HepG2 (cell line): ENCODE results near the gene MTFR1L. TPM values are rescaled to one million over a fixed set of nuclear protein-coding genes. Genes with fewer than 3 reads are reported as not detected.

Experiments
- CHCHD3 ChIP-seq: sonication (generic); formaldehyde crosslinking; IDR thresholded peaks from 2 replicates; pipeline ENCODE4 v1.8.0; 2022; ENCODE audit warnings: mild to moderate bottlenecking, missing genetic modification reagents, moderate library complexity
- HOXA5 ChIP-seq: sonication (generic); formaldehyde crosslinking; IDR thresholded peaks from 2 replicates; pipeline ENCODE4 v1.4.0; 2020; ENCODE audit warnings: missing genetic modification reagents
- POLR2G ChIP-seq: fragments of 200-400 bp; formaldehyde crosslinking; IDR thresholded peaks from 2 replicates; pipeline ENCODE4 v1.6.1; 2018; ENCODE audit warnings: mild to moderate bottlenecking, low read depth, low read length, moderate library complexity
- REXO4 ChIP-seq: sonication (generic); formaldehyde crosslinking; IDR thresholded peaks from 2 replicates; pipeline ENCODE4 v1.8.0; 2022; ENCODE audit warnings: missing genetic modification reagents, mild to moderate bottlenecking, borderline replicate concordance
- SMC3 ChIP-seq: IDR thresholded peaks from 2 replicates; pipeline ENCODE4 v1.6.1; 2011; ENCODE audit warnings: low read length, improper control_type of control experiment
- SNRNP70 ChIP-seq: fragments of 200-400 bp; formaldehyde crosslinking; IDR thresholded peaks from 2 replicates; pipeline ENCODE4 v1.6.1; 2017; ENCODE audit warnings: mild to moderate bottlenecking, low read depth, low read length, moderate library complexity
- SOX5 ChIP-seq: IDR thresholded peaks from 2 replicates; pipeline ENCODE4 v1.6.1; 2016; ENCODE audit warnings: borderline replicate concordance
- TBP ChIP-seq: sonication (generic); formaldehyde crosslinking; IDR thresholded peaks from 2 replicates; pipeline ENCODE4 v1.5.0; 2020; ENCODE audit warnings: missing genetic modification reagents
- ZMYM2 ChIP-seq: sonication (generic); formaldehyde crosslinking; IDR thresholded peaks from 2 replicates; pipeline ENCODE4 v1.8.0; 2022; ENCODE audit warnings: mild to moderate bottlenecking, missing genetic modification reagents
- ZNF224 ChIP-seq: sonication (generic); formaldehyde crosslinking; IDR thresholded peaks from 2 replicates; pipeline ENCODE4 v1.5.0; 2020; ENCODE audit warnings: mild to moderate bottlenecking, missing genetic modification reagents
- ZNF432 ChIP-seq: sonication (generic); formaldehyde crosslinking; IDR thresholded peaks from 2 replicates; pipeline ENCODE4 v1.5.0; 2020; ENCODE audit warnings: missing genetic modification reagents, mild to moderate bottlenecking, borderline replicate concordance
- ZNF607 ChIP-seq: sonication (generic); formaldehyde crosslinking; IDR thresholded peaks from 2 replicates; pipeline ENCODE4 v1.5.1; 2020; ENCODE audit warnings: missing genetic modification reagents, mild to moderate bottlenecking, borderline replicate concordance
- ZNF788 ChIP-seq: sonication (generic); formaldehyde crosslinking; IDR thresholded peaks from 2 replicates; pipeline ENCODE4 v1.5.0; 2020; ENCODE audit warnings: mild to moderate bottlenecking, missing genetic modification reagents, borderline replicate concordance
- polyA plus RNA-seq, 8 experiments: library from polyadenylated mRNA; depleted of rRNA in 3 of 8; stranded (reverse) in 7 of 8; unstranded in 1 of 8; fragments of >200 nt; fragmentation: Illumina TruSeq in 4 of 8; extraction: Trizol in 4 of 8; gene quantifications; 2 replicates each; pipeline versions ENCODE4 v1.2.1 to v1.2.3, GENCODE V29; 2011 to 2016; ENCODE audit warnings: low read depth in 4 of 8, missing spikeins in 1 of 8, mixed read lengths in 1 of 8; ENCODE audit not compliant: insufficient read depth in 1 of 8
- total RNA-seq, 5 experiments: library from RNA; depleted of rRNA; stranded (reverse); fragments of >200 nt; fragmentation: Illumina TruSeq; extraction: Trizol; gene quantifications; 2 replicates each; pipeline ENCODE4 v1.2.3, GENCODE V29; 2016; ENCODE audit warnings: low read depth in 1 of 5
- TF ChIP-seq, protein P1 (sequence below): sonication (generic); formaldehyde crosslinking; IDR thresholded peaks from 2 replicates; pipeline ENCODE4 v1.4.0; 2020; ENCODE audit warnings: low read depth, mild to moderate bottlenecking, missing genetic modification reagents
- TF ChIP-seq, protein P2 (sequence below): sonication (generic); formaldehyde crosslinking; IDR thresholded peaks from 2 replicates; pipeline ENCODE4 v1.8.1; 2023; ENCODE audit warnings: mild to moderate bottlenecking, missing genetic modification reagents
- TF ChIP-seq, protein P3 (sequence below): sonication (generic); formaldehyde crosslinking; IDR thresholded peaks from 2 replicates; pipeline ENCODE4 v1.4.0; 2020; ENCODE audit warnings: low read depth, missing genetic modification reagents
- TF ChIP-seq, protein P4 (sequence below): sonication (generic); formaldehyde crosslinking; IDR thresholded peaks from 2 replicates; pipeline ENCODE4 v1.5.0; 2020; ENCODE audit warnings: missing genetic modification reagents
- TF ChIP-seq, protein P5 (sequence below): IDR thresholded peaks from 2 replicates; pipeline ENCODE4 v1.6.1; 2016; ENCODE audit warnings: missing biosample characterization, missing genetic modification reagents, low read depth

The MTFR1L gene
- total and polyA plus RNA-seq, 2 of the 13 experiments (the other 11 are each of a cell fraction or from before 2014, with no cell fraction given) = 38.0 to 55.7 TPM

DNA sequence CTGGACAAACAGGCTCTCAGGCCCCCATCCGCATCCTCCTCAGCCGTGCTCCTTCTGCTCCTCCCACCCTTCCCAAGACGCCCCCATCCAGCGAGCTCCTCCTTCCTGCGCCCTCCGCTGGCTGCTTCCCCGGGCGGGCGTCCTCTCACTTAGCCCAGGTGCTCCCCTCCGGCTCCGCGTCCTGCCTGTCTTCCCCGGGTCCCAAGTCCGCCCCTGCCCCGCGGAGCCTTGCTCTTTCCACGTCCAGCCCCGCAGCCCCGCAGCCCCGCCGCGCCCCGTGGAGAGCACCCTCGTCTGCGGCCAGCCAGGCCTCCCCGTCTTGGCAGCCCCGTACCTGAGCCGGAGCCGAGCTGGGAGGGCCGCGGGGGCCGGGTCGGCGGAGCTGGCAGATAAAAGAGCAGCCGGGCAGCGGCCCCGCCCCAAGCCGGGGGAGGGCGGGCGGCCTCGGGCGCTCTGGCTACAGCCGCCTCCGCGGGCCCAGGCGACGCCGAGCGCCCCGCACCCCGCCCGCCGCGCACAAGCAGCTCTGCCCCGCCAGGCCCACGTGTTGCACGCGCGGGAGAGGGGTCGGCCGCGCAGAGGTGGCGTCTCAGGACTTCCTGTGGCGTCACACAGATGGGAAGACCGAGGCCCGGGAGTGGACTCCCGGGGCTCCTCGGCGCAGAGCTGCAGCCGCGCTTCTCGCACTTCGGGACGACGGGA lies 55.6 kb downstream of the MTFR1L start, which contains the start of gene PAQR7 (continued):
- peak; percentile 41; the same call in 1 of the 2 replicates for TF ChIP-seq SOX5 (CRISPR knock-in tag)
- TF ChIP-seq POLR2G = peak; percentile 81
- peak; percentile 50; the same call in 1 of the 2 replicates for TF ChIP-seq HOXA5 (CRISPR knock-in tag)
- TF ChIP-seq TBP = no peak
- TF ChIP-seq ZNF607 = peak; percentile 91
- TF ChIP-seq, protein P1, sequence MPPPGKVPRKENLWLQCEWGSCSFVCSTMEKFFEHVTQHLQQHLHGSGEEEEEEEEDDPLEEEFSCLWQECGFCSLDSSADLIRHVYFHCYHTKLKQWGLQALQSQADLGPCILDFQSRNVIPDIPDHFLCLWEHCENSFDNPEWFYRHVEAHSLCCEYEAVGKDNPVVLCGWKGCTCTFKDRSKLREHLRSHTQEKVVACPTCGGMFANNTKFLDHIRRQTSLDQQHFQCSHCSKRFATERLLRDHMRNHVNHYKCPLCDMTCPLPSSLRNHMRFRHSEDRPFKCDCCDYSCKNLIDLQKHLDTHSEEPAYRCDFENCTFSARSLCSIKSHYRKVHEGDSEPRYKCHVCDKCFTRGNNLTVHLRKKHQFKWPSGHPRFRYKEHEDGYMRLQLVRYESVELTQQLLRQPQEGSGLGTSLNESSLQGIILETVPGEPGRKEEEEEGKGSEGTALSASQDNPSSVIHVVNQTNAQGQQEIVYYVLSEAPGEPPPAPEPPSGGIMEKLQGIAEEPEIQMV = peak; percentile 64; the same call in 1 of the 2 replicates
- TF ChIP-seq SMC3 = no peak
- TF ChIP-seq REXO4 (CRISPR knock-in tag) = peak; percentile 84; the same call in 1 of the 2 replicates
- peak; percentile 87; the same call in 1 of the 2 replicates for TF ChIP-seq CHCHD3
- peak; percentile 69 for TF ChIP-seq ZNF224 (CRISPR knock-in tag)
- TF ChIP-seq ZNF432 = no peak
- peak; percentile 27; the same call in 1 of the 2 replicates for TF ChIP-seq ZMYM2 (CRISPR knock-in tag)
- TF ChIP-seq SNRNP70 = no peak
- TF ChIP-seq, protein P2, sequence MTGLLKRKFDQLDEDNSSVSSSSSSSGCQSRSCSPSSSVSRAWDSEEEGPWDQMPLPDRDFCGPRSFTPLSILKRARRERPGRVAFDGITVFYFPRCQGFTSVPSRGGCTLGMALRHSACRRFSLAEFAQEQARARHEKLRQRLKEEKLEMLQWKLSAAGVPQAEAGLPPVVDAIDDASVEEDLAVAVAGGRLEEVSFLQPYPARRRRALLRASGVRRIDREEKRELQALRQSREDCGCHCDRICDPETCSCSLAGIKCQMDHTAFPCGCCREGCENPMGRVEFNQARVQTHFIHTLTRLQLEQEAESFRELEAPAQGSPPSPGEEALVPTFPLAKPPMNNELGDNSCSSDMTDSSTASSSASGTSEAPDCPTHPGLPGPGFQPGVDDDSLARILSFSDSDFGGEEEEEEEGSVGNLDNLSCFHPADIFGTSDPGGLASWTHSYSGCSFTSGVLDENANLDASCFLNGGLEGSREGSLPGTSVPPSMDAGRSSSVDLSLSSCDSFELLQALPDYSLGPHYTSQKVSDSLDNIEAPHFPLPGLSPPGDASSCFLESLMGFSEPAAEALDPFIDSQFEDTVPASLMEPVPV (CRISPR knock-in tag) = peak; percentile 96; the same call in 1 of the 2 replicates
- TF ChIP-seq, protein P3, sequence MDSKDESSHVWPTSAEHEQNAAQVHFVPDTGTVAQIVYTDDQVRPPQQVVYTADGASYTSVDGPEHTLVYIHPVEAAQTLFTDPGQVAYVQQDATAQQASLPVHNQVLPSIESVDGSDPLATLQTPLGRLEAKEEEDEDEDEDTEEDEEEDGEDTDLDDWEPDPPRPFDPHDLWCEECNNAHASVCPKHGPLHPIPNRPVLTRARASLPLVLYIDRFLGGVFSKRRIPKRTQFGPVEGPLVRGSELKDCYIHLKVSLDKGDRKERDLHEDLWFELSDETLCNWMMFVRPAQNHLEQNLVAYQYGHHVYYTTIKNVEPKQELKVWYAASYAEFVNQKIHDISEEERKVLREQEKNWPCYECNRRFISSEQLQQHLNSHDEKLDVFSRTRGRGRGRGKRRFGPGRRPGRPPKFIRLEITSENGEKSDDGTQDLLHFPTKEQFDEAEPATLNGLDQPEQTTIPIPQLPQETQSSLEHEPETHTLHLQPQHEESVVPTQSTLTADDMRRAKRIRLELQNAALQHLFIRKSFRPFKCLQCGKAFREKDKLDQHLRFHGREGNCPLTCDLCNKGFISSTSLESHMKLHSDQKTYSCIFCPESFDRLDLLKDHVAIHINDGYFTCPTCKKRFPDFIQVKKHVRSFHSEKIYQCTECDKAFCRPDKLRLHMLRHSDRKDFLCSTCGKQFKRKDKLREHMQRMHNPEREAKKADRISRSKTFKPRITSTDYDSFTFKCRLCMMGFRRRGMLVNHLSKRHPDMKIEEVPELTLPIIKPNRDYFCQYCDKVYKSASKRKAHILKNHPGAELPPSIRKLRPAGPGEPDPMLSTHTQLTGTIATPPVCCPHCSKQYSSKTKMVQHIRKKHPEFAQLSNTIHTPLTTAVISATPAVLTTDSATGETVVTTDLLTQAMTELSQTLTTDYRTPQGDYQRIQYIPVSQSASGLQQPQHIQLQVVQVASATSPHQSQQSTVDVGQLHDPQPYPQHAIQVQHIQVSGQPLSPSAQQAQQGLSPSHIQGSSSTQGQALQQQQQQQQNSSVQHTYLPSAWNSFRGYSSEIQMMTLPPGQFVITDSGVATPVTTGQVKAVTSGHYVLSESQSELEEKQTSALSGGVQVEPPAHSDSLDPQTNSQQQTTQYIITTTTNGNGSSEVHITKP (CRISPR knock-in tag) = no peak
- TF ChIP-seq ZNF788 (CRISPR knock-in tag) = no peak
- TF ChIP-seq, protein P4, sequence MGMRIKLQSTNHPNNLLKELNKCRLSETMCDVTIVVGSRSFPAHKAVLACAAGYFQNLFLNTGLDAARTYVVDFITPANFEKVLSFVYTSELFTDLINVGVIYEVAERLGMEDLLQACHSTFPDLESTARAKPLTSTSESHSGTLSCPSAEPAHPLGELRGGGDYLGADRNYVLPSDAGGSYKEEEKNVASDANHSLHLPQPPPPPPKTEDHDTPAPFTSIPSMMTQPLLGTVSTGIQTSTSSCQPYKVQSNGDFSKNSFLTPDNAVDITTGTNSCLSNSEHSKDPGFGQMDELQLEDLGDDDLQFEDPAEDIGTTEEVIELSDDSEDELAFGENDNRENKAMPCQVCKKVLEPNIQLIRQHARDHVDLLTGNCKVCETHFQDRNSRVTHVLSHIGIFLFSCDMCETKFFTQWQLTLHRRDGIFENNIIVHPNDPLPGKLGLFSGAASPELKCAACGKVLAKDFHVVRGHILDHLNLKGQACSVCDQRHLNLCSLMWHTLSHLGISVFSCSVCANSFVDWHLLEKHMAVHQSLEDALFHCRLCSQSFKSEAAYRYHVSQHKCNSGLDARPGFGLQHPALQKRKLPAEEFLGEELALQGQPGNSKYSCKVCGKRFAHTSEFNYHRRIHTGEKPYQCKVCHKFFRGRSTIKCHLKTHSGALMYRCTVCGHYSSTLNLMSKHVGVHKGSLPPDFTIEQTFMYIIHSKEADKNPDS (CRISPR knock-in tag) = no peak
- TF ChIP-seq, protein P5, sequence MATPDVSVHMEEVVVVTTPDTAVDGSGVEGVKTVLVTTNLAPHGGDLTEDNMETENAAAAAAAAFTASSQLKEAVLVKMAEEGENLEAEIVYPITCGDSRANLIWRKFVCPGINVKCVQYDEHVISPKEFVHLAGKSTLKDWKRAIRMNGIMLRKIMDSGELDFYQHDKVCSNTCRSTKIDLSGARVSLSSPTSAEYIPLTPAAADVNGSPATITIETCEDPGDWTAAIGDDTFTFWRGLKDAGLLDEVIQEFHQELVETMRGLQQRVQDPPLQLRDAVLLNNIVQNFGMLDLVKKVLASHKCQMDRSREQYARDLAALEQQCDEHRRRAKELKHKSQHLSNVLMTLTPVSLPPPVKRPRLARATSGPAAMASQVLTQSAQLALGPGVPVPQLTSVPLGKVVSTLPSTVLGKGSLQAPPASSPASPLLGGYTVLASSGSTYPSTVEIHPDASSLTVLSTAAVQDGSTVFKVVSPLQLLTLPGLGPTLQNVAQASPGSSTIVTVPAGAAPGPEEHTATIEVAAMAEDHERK = no peak
